GM21423 (cell line): ENCODE results near the gene PAOX.
A peak's percentile ranks its signal among the peaks of the same experiment; 100 is the strongest.

Source experiments
- ATAC-seq: cut with Tn5 transposase; IDR thresholded peaks from one replicate; pipeline ENCODE4 v1.9.1; 2021; ENCODE audit warnings: mild to moderate bottlenecking, moderate library complexity; ENCODE audit not compliant: unreplicated experiment

PAOX gene

DNA sequence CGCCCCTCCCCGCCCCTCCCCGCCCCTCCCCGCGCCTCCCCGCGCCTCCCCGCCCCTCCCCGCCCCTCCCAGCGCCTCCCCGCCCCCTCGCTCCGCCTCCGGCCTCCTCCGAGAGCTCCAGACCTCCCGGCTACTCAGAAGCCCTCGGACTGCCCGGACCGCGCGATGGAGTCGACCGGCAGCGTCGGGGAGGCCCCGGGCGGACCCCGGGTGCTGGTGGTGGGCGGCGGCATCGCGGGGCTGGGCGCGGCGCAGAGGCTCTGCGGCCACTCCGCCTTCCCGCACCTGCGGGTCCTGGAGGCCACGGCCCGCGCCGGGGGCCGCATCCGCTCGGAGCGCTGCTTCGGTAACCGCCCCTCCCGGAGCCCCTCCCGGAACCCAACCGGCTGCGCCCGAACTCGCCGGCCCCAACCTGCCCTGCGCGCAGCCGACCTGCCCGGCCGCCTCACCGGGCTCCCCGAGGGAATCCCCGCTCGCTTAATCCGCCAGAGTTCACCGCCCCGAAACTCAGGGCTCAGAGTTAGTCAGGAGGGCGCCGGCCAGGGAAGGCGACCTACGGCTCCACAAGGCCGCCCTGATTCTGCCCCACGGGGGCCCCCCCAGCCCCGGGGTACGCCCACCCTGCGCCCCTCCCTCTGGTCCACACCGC, at the start of gene PAOX:
PAOX (plus strand) TSS at position 111 of the 649 bp plus-strand sequence; CDS start at position 166, 55 bp downstream.
- ATAC-seq, result peak; percentile 48

- ATAC-seq, result peak; percentile 87
Observed at GRCh38 chr10:133329491-133330202, 49.4 kb upstream of the PAOX start.

DNA sequence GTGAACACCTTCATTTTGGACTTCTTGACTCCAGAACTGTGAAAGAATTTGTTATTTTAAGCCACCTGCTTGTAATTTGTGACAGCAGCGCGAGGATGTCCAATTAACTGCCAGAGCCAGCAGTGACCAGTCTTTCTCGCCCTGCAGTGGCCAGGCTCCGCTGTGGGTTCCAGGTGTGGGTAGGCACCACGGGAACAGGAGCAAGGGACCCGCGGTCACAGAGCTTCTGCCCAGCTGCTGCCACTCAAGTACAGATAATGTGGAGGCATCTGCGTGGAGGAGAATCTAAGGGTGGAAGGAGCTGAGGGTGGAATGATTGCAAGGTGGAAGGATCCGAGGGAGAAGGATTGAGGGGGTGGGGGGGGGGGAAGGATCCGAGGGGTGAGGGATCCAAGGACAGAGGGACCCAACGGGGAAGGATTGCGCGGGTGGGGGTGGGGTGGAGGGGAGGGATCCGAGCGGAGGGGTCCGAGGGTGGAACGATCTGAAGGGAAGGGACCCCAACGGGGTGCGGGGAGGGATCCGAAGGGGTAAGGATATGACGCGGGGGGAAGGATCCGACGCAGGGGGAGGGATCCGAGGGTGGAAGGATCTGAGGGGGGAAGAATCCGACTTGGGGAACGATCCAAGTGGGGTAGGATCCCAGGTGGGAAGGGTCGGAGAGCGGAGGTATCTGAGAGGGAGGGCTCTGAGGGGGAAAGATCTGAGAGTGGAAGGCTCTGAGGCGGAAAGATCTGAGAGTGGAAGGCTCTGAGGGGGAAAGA, 45.9 kb upstream of the PAOX start:
- no peak for ATAC-seq

DNA sequence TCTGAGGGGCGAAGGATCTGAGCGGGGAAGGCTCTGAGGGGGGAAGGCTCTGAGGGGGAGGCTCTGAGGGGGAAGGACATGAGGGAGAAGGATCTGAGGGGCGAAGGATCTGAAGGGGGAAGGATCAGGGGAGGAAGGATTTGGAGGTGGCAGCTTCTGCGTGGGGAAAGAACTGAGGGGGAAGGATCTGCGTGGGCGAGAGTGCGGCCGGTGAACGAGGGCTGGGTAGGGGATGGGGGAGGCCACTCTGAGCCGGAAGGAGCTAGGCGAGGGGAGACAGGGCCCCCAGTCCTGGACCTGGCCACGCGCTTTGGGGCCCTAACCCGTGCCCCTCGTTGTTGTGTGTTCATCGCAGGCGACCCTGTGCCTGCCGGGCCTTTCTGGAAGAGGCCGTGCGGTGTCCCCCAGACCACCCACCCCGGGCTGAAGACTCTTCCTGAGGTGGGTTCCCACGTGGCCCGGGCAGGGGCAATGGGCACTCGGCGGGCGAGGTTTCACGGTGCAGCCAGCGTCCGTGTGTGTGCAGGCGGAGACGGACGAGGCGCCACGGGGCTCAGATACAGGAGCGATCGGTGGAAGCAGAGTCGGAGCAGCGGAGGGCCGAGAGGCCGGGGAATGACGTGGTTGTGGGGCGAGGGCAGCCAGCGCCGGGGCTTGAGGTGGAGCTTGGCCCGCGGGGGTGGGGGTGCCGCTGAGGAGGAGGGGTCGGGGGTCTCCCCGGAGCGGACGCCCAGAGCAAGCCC, 44.4 kb upstream of the PAOX start:
- no peak for ATAC-seq

DNA sequence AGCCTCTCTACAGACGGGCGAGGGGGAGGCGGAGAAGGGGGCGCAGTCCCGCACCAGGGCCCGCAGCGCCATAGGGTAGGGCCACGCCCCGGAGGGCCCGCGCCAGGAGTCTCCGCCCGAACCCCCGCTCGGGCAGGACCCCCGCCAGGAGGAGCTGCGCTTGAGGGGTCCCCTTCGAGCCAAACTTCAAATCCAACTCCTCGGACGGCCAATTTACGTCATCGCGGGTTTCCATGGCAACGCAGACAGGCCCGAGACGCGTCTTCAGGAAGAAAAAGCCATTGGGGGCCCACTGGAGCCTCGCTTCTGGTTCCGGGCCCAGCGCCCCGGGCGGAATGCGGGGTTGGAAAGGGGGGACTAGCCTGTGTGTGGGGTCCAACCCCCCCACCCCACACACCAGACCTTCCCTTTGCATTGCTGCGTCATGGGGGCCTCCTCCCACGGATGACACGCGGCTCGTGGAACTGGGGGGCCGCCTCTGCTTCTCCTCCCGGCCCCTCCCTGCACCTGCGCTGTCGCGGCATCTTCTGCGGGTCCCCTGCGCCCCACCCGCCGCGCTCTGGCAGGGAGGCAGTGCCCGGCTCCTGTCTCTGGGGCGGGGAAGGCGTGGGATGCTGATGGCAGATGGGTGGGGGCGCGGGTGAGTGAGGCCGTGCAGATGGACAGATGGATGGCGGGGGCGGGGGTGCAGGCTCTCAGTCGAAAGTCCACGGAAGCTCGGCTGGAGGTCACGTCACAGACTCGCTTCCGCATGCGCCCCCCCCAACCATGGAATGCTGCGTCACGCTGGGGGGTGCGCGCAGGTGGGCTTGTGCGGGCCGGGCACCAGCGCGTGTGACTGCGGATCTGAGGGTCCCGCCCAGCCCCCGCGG, 43.6 kb upstream of the PAOX start:
- ATAC-seq, result no peak

DNA sequence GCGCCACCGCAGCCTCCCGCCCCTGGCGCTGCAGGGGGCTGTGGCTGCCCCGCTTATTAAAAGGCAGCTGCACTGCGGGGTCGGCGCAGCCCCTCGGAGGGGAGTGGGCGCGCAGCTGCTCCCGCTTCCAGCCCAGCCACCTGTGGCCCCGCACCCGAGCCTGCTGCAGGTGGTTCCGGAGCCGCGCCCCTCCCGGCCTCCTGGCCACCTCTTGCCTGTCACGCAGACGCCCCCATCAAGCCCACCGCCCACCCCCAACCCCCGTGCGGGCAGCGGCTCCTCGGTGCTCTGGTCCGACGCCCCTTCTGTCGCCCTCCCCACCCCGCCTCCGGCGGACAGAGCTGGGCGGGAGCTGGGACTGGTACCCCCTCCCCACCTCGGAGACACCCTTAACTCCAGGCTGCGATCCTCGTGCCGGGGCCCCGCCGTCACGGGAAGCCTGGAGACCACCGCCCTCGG, 42.9 kb upstream of the PAOX start:
- no peak for ATAC-seq

- no peak for ATAC-seq
Observed at GRCh38 chr10:133336577-133337369, 42.3 kb upstream of the PAOX start, which contains the start of gene CALY. CALY (minus strand) TSS chr10:133336896; CDS start chr10:133328989, 7,907 bp downstream.

DNA sequence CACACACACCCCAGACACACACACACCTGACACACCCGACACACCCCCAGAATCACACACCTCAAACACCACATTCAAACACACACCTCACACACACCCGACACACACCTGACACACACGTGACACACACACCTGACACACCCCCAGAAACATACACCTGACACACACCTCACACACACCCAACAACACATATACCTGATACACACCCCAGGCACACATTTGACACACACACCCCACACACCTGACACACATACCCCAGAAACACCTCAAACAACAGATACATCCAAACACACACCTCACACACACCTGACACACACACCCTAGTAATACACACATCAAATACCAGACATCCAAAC, 41.7 kb upstream of the PAOX start:
- no peak for ATAC-seq

GRCh38 chr10:133338080-133339071, 40.7 kb upstream of the PAOX start:
- no peak for ATAC-seq

- no peak for ATAC-seq
Observed at GRCh38 chr10:133339708-133340380, 39.2 kb upstream of the PAOX start.

- ATAC-seq, result no peak
Observed at GRCh38 chr10:133341983-133342382, 37.1 kb upstream of the PAOX start.

DNA sequence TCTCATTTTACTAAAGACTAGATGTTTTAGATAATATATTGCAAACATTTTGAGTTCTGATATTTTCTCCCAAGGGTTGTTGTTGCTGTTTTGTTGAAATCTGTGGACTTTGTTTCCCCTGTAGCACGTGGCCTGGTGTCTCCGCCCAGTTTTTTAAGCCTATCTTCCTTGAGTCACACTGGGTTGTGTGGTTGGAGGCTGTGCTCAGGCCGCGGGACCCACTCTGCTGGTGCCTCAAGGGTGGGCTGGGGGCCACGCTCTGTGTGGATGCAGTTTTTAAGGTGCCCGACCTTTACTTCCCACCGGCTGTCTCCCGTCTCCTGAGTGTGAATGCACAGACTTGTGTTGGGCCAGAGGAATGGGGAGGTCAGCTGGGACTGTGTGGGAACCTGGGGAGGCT, 36.1 kb upstream of the PAOX start:
- ATAC-seq, result no peak

- no peak for ATAC-seq
Observed at GRCh38 chr10:133343558-133343957, 35.5 kb upstream of the PAOX start.

- no peak for ATAC-seq
Observed at GRCh38 chr10:133344236-133344635, 34.8 kb upstream of the PAOX start.

GRCh38 chr10:133346413-133346812, 32.6 kb upstream of the PAOX start:
- ATAC-seq, result no peak

DNA sequence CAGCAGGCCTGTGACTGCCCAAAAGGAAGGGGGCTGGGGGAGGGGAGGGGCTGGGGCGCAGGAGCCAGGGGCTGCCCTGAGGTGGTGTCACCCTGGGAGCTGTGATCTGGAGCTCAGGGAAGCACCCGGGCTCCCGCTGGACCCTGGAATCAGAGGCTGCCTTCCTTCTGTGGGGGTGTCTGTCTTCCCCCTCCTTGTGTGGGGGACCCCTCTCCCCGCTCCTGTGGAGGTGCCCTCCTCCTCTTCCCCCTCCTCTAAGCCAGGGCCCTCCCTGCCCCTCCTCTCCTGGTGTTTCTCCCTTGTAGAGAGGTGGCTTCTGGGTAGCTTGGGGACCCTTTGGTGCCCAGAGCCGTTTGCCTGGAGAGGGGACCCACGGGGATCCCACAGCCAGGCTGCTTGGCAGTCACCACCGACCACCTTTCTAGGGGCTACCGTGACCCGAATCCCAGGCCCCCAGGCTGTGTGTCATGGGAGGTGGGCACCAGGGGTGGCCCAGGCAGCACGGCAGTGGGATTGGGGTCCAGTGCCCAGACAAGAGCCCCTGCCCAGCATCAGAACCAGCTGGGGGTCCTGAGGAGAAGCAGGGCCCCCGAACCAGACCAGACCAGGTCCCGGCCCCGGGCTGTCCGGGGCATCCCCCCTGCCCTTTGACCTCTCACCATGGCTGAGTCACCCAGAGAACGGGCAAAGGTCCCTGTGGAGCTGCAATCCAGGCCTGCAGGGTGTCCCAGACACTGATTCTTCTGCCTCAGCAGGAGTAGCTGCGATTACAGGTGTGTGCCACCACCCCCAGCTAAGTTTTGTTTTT, 31.1 kb upstream of the PAOX start:
- no peak for ATAC-seq

DNA sequence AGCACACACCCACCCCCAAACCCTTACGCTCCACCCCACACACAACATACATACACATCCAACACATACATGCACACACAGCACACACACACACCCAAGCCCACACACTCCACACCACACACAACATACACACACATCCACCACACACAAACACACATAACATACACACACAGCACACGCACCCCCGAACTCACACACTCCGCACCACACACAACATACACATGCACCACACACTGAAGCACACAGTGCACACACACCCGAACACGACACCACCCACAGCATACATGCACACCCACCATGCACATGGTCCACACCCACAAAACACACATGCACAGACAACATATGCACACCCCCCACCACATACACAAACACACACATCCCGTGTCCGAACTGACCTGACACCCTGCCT, 29.9 kb upstream of the PAOX start:
- no peak for ATAC-seq
